Heart right ventricle (tissue), 16 donors: ENCODE measurements around the gene SLC35F1. TPM values are rescaled to one million over a fixed set of nuclear protein-coding genes. Genes with fewer than 3 reads are reported as not detected.

Source experiments
- ATAC-seq, 8 donors: fragments of 200-7000 bp; cut with Tn5 transposase; one replicate each; pipeline ENCODE4 v1.9.1; 2020; ENCODE audit warnings: mild to moderate bottlenecking in 8 of 8, moderate library complexity in 8 of 8, moderate number of reproducible peaks in 1 of 8
- DNase-seq, 2 donors: peaks; one replicate each; pipeline ENCODE4 v3.0.0-alpha.2; 2020
- H3K27ac ChIP-seq, 10 donors: fragments of 200-600 bp; sonication (generic) in 2 of 10; one replicate each; pipeline versions ENCODE4 v1.5.0 to v1.8.0; 2020 to 2022; ENCODE audit warnings: mild to moderate bottlenecking in 3 of 10
- H3K27me3 ChIP-seq, 7 donors: fragments of 200-600 bp; one replicate each; pipeline ENCODE4 v1.8.0; 2021 to 2022; ENCODE audit warnings: mild to moderate bottlenecking in 2 of 7
- H3K36me3 ChIP-seq, 9 donors: fragments of 200-600 bp; sonication (generic) in 1 of 9; one replicate each; pipeline versions ENCODE4 v1.5.0 to v1.8.0; 2020 to 2022; ENCODE audit warnings: mild to moderate bottlenecking in 2 of 9
- H3K4me1 ChIP-seq, 9 donors: fragments of 200-600 bp; sonication (generic) in 1 of 9; one replicate each; pipeline versions ENCODE4 v1.5.0 to v1.8.0; 2020 to 2022; ENCODE audit warnings: mild to moderate bottlenecking in 4 of 9
- H3K4me3 ChIP-seq, 10 donors: fragments of 200-600 bp; sonication (generic) in 2 of 10; one replicate each; pipeline versions ENCODE4 v1.5.0 to v1.8.0; 2020 to 2022; ENCODE audit warnings: mild to moderate bottlenecking in 7 of 10, moderate library complexity in 2 of 10
- H3K9me3 ChIP-seq, 11 donors: fragments of 200-600 bp in 10 of 11; sonication (generic) in 2 of 11; one replicate each; pipeline versions ENCODE4 v1.5.0 to v1.8.0; 2013 to 2022; ENCODE audit warnings: mild to moderate bottlenecking in 2 of 11, control low read depth in 1 of 11, moderate library complexity in 1 of 11
- WGBS, 2 donors: extraction: QIAGEN DNeasy Blood & Tissue Kit; methylation state at CpG; one replicate each; pipeline ENCODE4 v1.1.7; 2013; ENCODE audit warnings: inconsistent platforms in 1 of 2; 5-methylcytosine and 5-hydroxymethylcytosine counted together
- intact Hi-C, 10 donors: fragments of 100-400 bp; cut with DNase I; formaldehyde crosslinking; loops; one replicate each; pipeline versions ENCODE4 v1.11.1 to v1.14.2; 2022
- polyA plus RNA-seq, 2 donors: library from polyadenylated mRNA; stranded (reverse); fragments of 200-250 nt; gene quantifications; one replicate each; pipeline ENCODE4 v1.2.3, GENCODE V29; 2013
- total RNA-seq, 10 donors: library from RNA; stranded (reverse); fragmentation: NEBNext Ultra II Directional in 3 of 10; extraction: Animal tissue kit (Norgen Biotek cat#: 25700) in 3 of 10; gene quantifications; one replicate each; pipeline versions ENCODE4 v1.2.1 to v1.2.4, GENCODE V29; 2021 to 2023
- TF ChIP-seq, protein P1 (sequence below), 9 donors: fragments of 200-600 bp; sonication (generic) in 2 of 9; IDR thresholded peaks; one replicate each; pipeline versions ENCODE4 v1.5.0 to v1.8.0; 2021 to 2022; ENCODE audit warnings: antibody characterized with exemption in 9 of 9, mild to moderate bottlenecking in 5 of 9, moderate library complexity in 1 of 9
- donor health status: Arrhythmogenic right ventricular cardiomyopathy.
- donor health status: ischemic (EF 13 %, LVEDD 7.1; RV severe dilation, severe dysfunction).
- donor health status: healthy with polysubstance abuse.
- donor health status: DM: no; HTN: yes; CAD: no.
- donor health status: DM: no; HTN: no; CAD: no.
- donor health status: ischemic (EF 25% LVEDD 6.9; RV normal size, moderate dysfunction).
- donor health status: ischemic (EF 25% LVEDD 5.7; RV mildly dilated, moderate dysfunction).
- donor health status: healthy.
- donor health status: DM: yes; HTN: yes; CAD: no.
- donor health status: Ischemic cardiomyopathy.
- donor health status: ischemic (EF 35%, LVEDD 5.7; RV mildly dilated, moderate dysfunction).
- donor health status: nonischemic (EF 11% LVEDD 7.7; RV severe dilation, severe dysfunction).
- donor health status: DM: yes; HTN: yes; CAD: no.
- donor health status: PGD.
- donor health status: ischemic (EF 29% LVEDD 5.4; RV normal size, mild dysfunction).
- donor health status: nonischemic (EF 23%, LVEDD 6.1; RV moderate dilation, normal function).

Gene SLC35F1
- total and polyA plus RNA-seq, 12 donors, result 0.75 to 17.7 (median 6.3) TPM

DNA sequence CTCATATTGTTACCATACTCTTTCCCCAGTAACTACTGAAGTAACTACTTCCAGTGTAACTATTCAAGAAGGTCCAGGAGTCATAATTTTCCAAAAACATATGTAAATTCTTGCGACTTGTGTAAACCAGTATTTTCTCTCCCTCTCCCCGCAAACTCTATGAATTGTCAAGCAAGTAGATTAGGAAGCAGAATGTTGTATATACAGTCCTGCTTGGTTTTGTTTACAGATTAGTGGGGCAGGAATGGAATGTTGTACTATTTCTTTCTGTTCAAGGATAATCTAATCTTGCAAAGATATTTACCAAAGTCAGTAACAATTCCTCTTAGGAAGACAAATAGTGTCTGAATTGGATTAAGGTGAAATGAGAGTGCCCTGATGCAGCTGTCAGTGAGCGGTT, 406.1 kb downstream of the SLC35F1 start:
- WGBS, 2 donors, result 75 to 77% methylated on average over 3 of the region's 3 CpGs
- Histone ChIP-seq H3K27me3 (no peaks in the 10 kb centered on the region), H3K4me1 (peaks cover 2 to 74% (median 25%) of the 10 kb centered on the region in 9 donors), H3K36me3 (no peaks in the 10 kb centered on the region), H3K9me3 (no peaks in the 10 kb centered on the region), H3K27ac (peak overlapping the region in 2 of 10 donors; percentile 16 to 45), H3K4me3 (no peak overlapping the region)
- intact Hi-C loops, result no loop called here
- no peak for ATAC-seq
- DNase-seq, result no peak
- TF ChIP-seq, protein P1, sequence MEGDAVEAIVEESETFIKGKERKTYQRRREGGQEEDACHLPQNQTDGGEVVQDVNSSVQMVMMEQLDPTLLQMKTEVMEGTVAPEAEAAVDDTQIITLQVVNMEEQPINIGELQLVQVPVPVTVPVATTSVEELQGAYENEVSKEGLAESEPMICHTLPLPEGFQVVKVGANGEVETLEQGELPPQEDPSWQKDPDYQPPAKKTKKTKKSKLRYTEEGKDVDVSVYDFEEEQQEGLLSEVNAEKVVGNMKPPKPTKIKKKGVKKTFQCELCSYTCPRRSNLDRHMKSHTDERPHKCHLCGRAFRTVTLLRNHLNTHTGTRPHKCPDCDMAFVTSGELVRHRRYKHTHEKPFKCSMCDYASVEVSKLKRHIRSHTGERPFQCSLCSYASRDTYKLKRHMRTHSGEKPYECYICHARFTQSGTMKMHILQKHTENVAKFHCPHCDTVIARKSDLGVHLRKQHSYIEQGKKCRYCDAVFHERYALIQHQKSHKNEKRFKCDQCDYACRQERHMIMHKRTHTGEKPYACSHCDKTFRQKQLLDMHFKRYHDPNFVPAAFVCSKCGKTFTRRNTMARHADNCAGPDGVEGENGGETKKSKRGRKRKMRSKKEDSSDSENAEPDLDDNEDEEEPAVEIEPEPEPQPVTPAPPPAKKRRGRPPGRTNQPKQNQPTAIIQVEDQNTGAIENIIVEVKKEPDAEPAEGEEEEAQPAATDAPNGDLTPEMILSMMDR (IDR thresholded peaks at IDR 0.05), result no peak

DNA sequence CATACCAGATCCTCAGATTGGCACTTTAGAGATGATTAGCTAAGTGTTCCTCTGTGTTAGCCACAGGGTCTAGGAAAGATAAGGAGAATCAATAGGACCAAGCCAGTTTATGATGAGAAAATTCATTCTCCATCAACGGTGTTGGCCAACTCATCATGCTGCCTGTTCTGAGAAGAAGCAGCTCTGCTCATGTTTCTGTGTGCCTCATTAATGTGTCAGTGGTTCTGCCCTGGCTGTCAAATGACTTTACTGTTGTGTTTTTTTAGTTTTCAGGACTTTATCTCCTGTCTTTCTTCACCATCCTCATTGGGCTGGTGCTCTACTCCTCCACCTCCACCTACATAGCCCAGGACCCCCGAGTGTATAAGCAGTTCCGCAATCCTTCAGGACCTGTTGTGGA, 406.7 kb downstream of the SLC35F1 start:
- TF ChIP-seq, protein P1 (IDR thresholded peaks at IDR 0.05), result no peak
- Histone ChIP-seq H3K27ac (peak overlapping the region in 3 of 10 donors; percentile 2 to 45 (median 16)), H3K4me1 (peaks cover 2 to 75% (median 25%) of the 10 kb centered on the region in 9 donors), H3K27me3 (no peaks in the 10 kb centered on the region), H3K4me3 (no peak overlapping the region), H3K36me3 (no peaks in the 10 kb centered on the region), H3K9me3 (no peaks in the 10 kb centered on the region)
- intact Hi-C loops, result no loop called here
- 75 to 90% methylated on average over 3 of the region's 3 CpGs for WGBS, 2 donors
- ATAC-seq, result no peak
- DNase-seq, result no peak

DNA sequence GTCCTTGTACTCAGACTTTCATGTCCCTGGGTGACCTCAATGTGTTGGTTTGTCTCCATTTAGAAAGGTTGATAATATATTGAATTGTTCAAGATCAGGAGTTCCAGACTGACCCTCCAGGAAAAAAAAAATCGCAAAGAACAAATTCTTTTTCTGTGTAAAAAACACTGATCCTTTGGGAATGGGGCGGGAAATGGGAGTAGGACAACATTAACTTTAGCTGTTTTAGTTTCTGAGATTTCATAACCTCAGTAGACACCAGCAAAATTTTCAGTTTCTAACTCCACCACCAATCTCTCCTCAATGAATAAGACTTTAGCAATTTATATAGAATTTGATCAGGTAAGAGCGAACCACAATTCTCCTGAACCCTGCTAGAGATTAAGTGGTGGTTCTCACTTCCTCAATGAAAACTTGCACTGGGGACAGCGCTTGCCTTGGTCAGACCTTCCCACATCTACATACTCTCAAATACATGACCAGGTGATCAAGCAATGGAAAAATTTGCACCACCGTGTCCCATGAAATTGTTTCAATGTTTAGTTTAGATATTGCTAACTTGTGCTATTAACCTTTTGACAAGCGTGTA, 409.8 kb downstream of the SLC35F1 start:
- no peak for DNase-seq
- 80 to 81% methylated on average over 6 of the region's 6 CpGs for WGBS, 2 donors
- Histone ChIP-seq H3K9me3 (no peaks in the 10 kb centered on the region), H3K4me1 (peaks cover 2 to 60% (median 20%) of the 10 kb centered on the region in 9 donors), H3K4me3 (no peak overlapping the region), H3K27me3 (no peaks in the 10 kb centered on the region), H3K36me3 (no peaks in the 10 kb centered on the region), H3K27ac (peak overlapping the region in 9 of 10 donors; percentile 34 to 70 (median 65))
- TF ChIP-seq, protein P1 (IDR thresholded peaks at IDR 0.05), result no peak
- intact Hi-C loops, result no loop called here
- ATAC-seq, result peak in 5 of 8 donors; percentile 21 to 62 (median 40)

DNA sequence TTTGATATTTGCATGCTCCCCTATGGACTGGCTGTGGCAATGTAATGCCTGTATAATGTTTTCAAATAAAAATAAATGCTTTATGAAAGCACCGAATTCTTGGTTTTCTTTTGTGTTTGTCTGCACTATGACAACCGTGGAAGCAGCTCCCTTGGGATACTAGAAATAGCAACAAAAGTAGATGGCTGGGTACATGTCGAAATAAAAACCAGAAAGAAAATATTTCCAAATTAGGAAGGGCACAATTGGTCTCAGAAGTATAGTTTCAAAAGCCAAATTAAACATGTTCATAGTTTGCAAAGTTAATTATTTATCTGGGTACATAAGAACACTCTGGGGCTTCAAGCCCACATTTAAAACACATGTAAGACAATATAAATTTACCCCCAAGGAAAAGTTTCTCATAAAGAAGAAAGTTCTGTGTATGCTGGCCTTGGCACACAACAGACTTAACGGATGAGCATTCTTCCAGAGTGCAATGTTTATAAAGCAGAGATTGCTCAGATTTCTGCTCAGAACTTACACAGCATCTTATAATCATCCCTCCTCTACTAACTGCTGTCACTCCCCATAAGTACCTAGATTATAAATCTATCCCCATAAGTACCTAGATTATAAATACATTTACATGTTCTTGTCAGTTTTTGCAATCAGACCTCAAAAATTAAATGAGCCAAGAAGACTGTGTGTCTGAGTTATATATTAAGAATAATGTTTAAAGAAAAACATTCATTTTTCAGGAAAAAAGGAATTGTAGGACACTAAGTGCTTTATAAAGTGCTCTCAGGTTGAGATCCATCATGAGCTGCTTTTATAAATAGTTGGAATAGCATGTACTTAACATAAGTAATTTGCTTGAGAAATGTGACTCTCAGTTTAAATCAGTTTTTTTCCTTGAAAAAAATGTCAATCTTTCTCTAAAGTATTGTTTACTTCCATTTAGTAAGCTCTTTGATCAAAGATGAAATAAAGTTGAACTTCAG, 410.8 kb downstream of the SLC35F1 start:
- H3K27me3 ChIP-seq, result no peaks in the 10 kb centered on the region
- H3K4me1 ChIP-seq, result peaks cover 2 to 60% (median 20%) of the 10 kb centered on the region in 9 donors
- TF ChIP-seq, protein P1 (IDR thresholded peaks at IDR 0.05), result no peak
- no peaks in the 10 kb centered on the region for H3K9me3 ChIP-seq
- peak in 7 of 8 donors; percentile 45 to 73 (median 57) for ATAC-seq
- H3K4me3 ChIP-seq, result no peak overlapping the region
- no peak for DNase-seq
- intact Hi-C loops, result no loop called here
- peak overlapping the region; percentile 5 to 70 (median 60) for H3K27ac ChIP-seq
- 10 to 24% methylated on average over 4 of the region's 4 CpGs for WGBS, 2 donors
- H3K36me3 ChIP-seq, result no peaks in the 10 kb centered on the region
